MM.1S (cell line): Measurements from ENCODE around the gene DCN.

ENCODE experiments used
- DNase-seq: peaks from one replicate; pipeline ENCODE4 v3.0.0-alpha.2; 2015
- H2AFZ ChIP-seq: fragments of 300-600 bp; sonication (generic); 2 replicates; pipeline ENCODE4 v1.6.0; 2016; ENCODE audit warnings: antibody characterized with exemption, low read length
- H3F3A ChIP-seq: fragments of 300-600 bp; sonication (generic); 2 replicates; pipeline ENCODE4 v1.6.1; 2016; ENCODE audit warnings: mild to moderate bottlenecking, antibody characterized with exemption, low read length, moderate library complexity, mixed read lengths; ENCODE audit not compliant: insufficient read depth
- H3K27ac ChIP-seq: fragments of 300-600 bp; sonication (generic); 2 replicates; pipeline ENCODE4 v1.5.1; 2016; ENCODE audit warnings: mild to moderate bottlenecking, low read length
- H3K27me3 ChIP-seq: fragments of 300-600 bp; sonication (generic); replicated peaks from 2 replicates; pipeline ENCODE4 v1.6.0; 2016; ENCODE audit warnings: low read length; ENCODE audit not compliant: insufficient read depth
- H3K36me3 ChIP-seq: fragments of 300-600 bp; sonication (generic); replicated peaks from 2 replicates; pipeline ENCODE4 v1.6.1; 2016; ENCODE audit warnings: mild to moderate bottlenecking, low read length, mixed read lengths; ENCODE audit not compliant: insufficient read depth
- H3K4me1 ChIP-seq: fragments of 300-600 bp; sonication (generic); 2 replicates; pipeline ENCODE4 v1.6.1; 2016; ENCODE audit warnings: low read length, mixed read lengths
- H3K4me2 ChIP-seq: fragments of 300-600 bp; sonication (generic); 2 replicates; pipeline ENCODE4 v1.6.0; 2016; ENCODE audit warnings: low read depth, low read length
- H3K4me3 ChIP-seq: fragments of 300-600 bp; sonication (generic); 2 replicates; pipeline ENCODE4 v1.5.1; 2016; ENCODE audit warnings: low read length, mixed read lengths
- H3K79me2 ChIP-seq: fragments of 300-600 bp; sonication (generic); 2 replicates; pipeline ENCODE4 v1.6.1; 2016; ENCODE audit warnings: mixed run types, low read length, mixed read lengths
- H3K9ac ChIP-seq: fragments of 300-600 bp; sonication (generic); 2 replicates; pipeline ENCODE4 v1.6.1; 2016; ENCODE audit warnings: low read length, mixed read lengths
- H3K9me2 ChIP-seq: fragments of 300-600 bp; sonication (generic); replicated peaks from 2 replicates; pipeline ENCODE4 v1.6.1; 2016; ENCODE audit warnings: mild to moderate bottlenecking, low read length, mixed read lengths; ENCODE audit not compliant: insufficient read depth
- H3K9me3 ChIP-seq: fragments of 300-600 bp; sonication (generic); replicated peaks from 2 replicates; pipeline ENCODE4 v1.6.1; 2016; ENCODE audit warnings: mild to moderate bottlenecking, low read length, mixed read lengths; ENCODE audit not compliant: insufficient read depth
- H4K20me1 ChIP-seq: fragments of 300-600 bp; sonication (generic); 2 replicates; pipeline ENCODE4 v1.6.1; 2016; ENCODE audit warnings: mild to moderate bottlenecking, low read length, moderate library complexity, mixed read lengths; ENCODE audit not compliant: insufficient read depth
- EZH2 ChIP-seq: fragments of 300-600 bp; sonication (generic); optimal IDR thresholded peaks from 2 replicates; pipeline ENCODE3; 2017; ENCODE audit warnings: low read depth, mild to moderate bottlenecking, antibody characterized with exemption, low read length, mixed read lengths
- EZH2phosphoT487 ChIP-seq: fragments of 300-600 bp; sonication (generic); IDR thresholded peaks from 2 replicates; pipeline ENCODE4 v1.6.1; 2018; ENCODE audit warnings: antibody characterized with exemption, low read length
- TF ChIP-seq, protein P1 (sequence below): fragments of 300-600 bp; sonication (generic); IDR thresholded peaks from 2 replicates; pipeline ENCODE4 v1.5.1; 2016; ENCODE audit warnings: antibody characterized with exemption, low read length, mixed read lengths

DCN gene

GRCh38 chr12:91177381-91177780 lies 5.2 kb downstream of the DCN start:
- Histone ChIP-seq H4K20me1 (no peaks in the 10 kb centered on the region), H3K9me3 (no peaks in the 10 kb centered on the region), H2AFZ (no peak overlapping the region), H3K79me2 (no peaks in the 10 kb centered on the region), H3K27me3 (no peaks in the 10 kb centered on the region), H3K4me1 (peaks cover 8% of the 10 kb centered on the region; the same call in 1 of the 2 replicates), H3F3A (no peaks in the 10 kb centered on the region), H3K4me3 (no peak overlapping the region), H3K27ac (no peak overlapping the region), H3K36me3 (no peaks in the 10 kb centered on the region), H3K4me2 (no peak overlapping the region), H3K9me2 (no peaks in the 10 kb centered on the region), H3K9ac (no peak overlapping the region)
- TF ChIP-seq EZH2phosphoT487: no peak
- no peak for DNase-seq

- no peaks in the 10 kb centered on the region for H3K9me3 ChIP-seq
- H3K4me3 ChIP-seq: no peak overlapping the region
- H4K20me1 ChIP-seq: no peaks in the 10 kb centered on the region
- DNase-seq: no peak
- no peaks in the 10 kb centered on the region for H3K36me3 ChIP-seq
- H3K27me3 ChIP-seq: no peaks in the 10 kb centered on the region
- TF ChIP-seq, protein P1, sequence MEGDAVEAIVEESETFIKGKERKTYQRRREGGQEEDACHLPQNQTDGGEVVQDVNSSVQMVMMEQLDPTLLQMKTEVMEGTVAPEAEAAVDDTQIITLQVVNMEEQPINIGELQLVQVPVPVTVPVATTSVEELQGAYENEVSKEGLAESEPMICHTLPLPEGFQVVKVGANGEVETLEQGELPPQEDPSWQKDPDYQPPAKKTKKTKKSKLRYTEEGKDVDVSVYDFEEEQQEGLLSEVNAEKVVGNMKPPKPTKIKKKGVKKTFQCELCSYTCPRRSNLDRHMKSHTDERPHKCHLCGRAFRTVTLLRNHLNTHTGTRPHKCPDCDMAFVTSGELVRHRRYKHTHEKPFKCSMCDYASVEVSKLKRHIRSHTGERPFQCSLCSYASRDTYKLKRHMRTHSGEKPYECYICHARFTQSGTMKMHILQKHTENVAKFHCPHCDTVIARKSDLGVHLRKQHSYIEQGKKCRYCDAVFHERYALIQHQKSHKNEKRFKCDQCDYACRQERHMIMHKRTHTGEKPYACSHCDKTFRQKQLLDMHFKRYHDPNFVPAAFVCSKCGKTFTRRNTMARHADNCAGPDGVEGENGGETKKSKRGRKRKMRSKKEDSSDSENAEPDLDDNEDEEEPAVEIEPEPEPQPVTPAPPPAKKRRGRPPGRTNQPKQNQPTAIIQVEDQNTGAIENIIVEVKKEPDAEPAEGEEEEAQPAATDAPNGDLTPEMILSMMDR: no peak
- TF ChIP-seq EZH2: no peak
- no peak for TF ChIP-seq EZH2phosphoT487
- no peaks in the 10 kb centered on the region for H3K79me2 ChIP-seq
- H2AFZ ChIP-seq: no peak overlapping the region
- H3K4me1 ChIP-seq: peaks cover 8% of the 10 kb centered on the region; the same call in 1 of the 2 replicates
- no peak overlapping the region for H3K4me2 ChIP-seq
- H3F3A ChIP-seq: no peaks in the 10 kb centered on the region
- no peaks in the 10 kb centered on the region for H3K9me2 ChIP-seq
- H3K9ac ChIP-seq: no peak overlapping the region
- no peak overlapping the region for H3K27ac ChIP-seq
Observed at GRCh38 chr12:91176915-91177314, 5.7 kb downstream of the DCN start.

- peaks cover 6% of the 10 kb centered on the region; the same call in 1 of the 2 replicates for H3K4me1 ChIP-seq
- no peak overlapping the region for H3K9ac ChIP-seq
- H4K20me1 ChIP-seq: no peaks in the 10 kb centered on the region
- no peak overlapping the region for H2AFZ ChIP-seq
- no peaks in the 10 kb centered on the region for H3K9me2 ChIP-seq
- no peaks in the 10 kb centered on the region for H3K27me3 ChIP-seq
- no peaks in the 10 kb centered on the region for H3K36me3 ChIP-seq
- no peak for DNase-seq
- no peak overlapping the region for H3K4me2 ChIP-seq
- H3K27ac ChIP-seq: no peak overlapping the region
- no peaks in the 10 kb centered on the region for H3F3A ChIP-seq
- H3K9me3 ChIP-seq: no peaks in the 10 kb centered on the region
- H3K4me3 ChIP-seq: no peak overlapping the region
- TF ChIP-seq EZH2 (no peak), EZH2phosphoT487 (no peak)
- TF ChIP-seq, protein P1: no peak
- no peaks in the 10 kb centered on the region for H3K79me2 ChIP-seq
Observed at GRCh38 chr12:91176358-91176757, 6.3 kb downstream of the DCN start.

DNA sequence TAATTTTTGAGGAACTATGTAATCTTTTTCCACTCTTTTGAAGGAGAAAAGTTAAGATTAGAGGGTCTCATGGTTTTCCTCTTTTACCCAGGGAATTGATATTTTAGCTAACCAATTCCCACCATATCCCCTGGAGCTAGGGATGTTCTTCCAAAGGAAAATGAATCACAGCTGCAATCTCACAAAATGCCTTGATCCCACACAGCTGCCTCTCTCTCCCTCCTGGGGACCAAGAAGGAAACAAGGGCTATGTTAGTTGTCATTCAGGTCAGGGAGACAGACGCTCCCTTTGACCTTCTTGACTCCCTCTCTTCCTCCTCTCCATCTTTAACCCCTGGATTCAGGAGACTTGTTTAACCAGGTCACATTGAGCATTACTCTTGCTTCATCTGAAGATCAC lies 9.5 kb downstream of the DCN start:
- no peaks in the 10 kb centered on the region for H3K36me3 ChIP-seq
- H3K9me2 ChIP-seq: no peaks in the 10 kb centered on the region
- H3K27ac ChIP-seq: no peak overlapping the region
- H3K4me3 ChIP-seq: no peak overlapping the region
- H3K27me3 ChIP-seq: no peaks in the 10 kb centered on the region
- TF ChIP-seq, protein P1: no peak
- TF ChIP-seq EZH2phosphoT487: no peak
- no peak for TF ChIP-seq EZH2
- H3F3A ChIP-seq: no peaks in the 10 kb centered on the region
- H4K20me1 ChIP-seq: no peaks in the 10 kb centered on the region
- no peak overlapping the region for H3K9ac ChIP-seq
- H3K79me2 ChIP-seq: no peaks in the 10 kb centered on the region
- H3K4me2 ChIP-seq: no peak overlapping the region
- no peaks in the 10 kb centered on the region for H3K9me3 ChIP-seq
- DNase-seq: no peak
- H2AFZ ChIP-seq: no peak overlapping the region
- no peaks in the 10 kb centered on the region for H3K4me1 ChIP-seq
